GM21528 (cell line): ENCODE data around the gene KLF16.

Experiments
- ATAC-seq: cut with Tn5 transposase; IDR thresholded peaks from one replicate; pipeline ENCODE4 v1.9.1; 2021; ENCODE audit warnings: mild to moderate bottlenecking, moderate library complexity; ENCODE audit not compliant: unreplicated experiment, low FRiP score

The KLF16 gene

DNA sequence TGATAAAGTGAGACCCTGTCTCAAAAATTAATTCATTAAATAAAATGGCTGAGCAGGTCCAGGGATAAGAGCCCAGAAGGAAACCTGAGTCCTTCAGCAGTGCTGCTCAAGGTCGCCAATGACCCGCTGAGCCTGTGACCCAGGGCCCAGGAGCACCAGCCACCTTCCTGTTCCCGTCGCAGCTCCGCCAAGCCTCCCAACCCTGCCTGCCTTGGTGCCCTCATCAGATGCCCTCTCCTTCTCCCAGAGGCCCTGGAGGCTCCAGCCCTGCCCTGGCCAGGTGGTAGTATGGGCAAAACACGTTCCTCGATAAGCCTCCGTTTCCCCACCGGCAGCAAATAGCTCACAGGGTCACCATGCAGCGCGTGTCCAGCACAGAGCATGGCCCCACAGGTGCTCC, 17.7 kb downstream of the KLF16 start:
- no peak for ATAC-seq

DNA sequence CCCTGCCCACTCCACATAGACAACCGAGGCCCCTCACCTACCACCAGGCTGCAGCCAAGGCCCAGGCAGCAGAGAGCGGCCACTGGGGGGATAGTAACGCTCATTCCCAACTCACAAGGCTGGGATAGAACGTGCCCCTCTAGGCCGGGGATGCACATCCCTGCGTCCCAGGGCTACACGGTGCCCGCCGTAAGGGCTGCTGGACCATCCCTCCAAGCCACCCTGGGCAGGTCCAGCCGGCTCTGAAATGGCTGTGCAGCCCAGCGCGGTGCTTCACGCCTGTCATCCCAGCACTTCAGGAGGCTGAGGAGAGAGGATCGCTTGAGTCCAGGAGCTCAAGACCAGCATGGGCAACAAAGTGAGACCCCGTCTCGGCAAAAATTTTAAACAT, 18.3 kb downstream of the KLF16 start:
- ATAC-seq, result no peak

- no peak for ATAC-seq
Observed at GRCh38 chr19:1844513-1845124, 18.8 kb downstream of the KLF16 start.

GRCh38 chr19:1843646-1844394, 19.6 kb downstream of the KLF16 start:
- ATAC-seq, result no peak

- no peak for ATAC-seq
Observed at GRCh38 chr19:1843116-1843515, 20.3 kb downstream of the KLF16 start.

DNA sequence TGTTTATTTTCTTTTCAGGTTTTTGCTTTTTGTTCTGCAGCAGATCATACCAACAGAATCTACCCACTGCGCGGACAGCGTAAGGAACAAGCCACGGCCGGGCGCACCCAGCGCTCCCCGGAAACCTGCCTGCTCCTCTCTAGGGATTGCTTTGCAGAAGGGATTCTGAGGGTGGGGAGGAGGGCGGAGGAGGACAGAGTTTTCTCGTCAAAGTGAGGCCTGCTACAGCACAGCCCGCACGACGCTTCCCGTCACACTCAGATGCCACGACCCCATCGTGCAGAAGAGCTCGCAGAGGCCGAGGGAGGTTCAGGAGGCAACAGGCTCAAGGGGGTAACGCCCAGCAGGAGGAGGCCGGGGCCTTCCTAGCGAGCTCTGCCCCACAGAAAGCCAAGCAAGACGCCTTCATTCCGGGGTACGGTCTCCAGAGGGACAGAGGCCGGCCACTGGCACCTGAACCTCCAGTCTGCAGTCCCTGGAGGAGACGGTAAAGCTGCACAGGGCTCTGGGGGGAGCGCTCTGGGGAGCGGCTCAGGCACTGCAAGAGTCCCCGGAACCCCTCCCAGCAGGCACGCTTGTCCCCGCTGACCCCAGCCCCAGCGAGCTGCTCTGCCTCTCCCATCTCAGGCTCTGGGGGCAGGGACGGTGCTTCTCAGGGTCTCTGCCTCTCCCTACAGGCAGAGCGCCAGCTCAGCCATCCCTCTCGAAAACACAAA, 22.0 kb downstream of the KLF16 start:
- no peak for ATAC-seq

DNA sequence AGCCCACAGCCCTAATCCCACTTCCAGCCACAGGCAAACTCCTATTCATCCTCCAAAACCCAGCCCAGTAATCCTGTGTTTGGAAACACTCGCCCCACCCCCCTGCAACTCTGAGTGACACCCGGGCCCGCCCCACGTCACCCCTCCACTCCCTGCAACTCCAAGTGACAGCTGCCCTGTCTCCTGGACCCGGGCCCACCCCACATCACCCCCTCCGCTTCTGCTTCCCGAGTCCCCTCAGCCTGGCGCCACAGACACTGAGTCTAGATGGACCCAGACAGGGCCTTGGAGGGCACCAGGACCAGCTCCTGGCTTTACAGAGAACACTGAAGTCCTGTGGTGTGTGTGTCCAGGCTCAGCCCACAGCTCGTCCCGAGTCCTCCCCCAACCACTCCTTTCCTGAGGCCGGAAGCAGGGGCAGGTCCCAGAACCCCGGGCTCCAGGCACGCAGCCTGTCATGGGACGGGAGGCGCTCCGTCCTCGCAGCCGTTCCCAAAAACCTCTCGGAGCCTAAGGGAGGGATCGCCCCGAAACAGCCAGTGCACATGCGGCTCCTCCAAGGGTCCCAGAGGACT, 22.8 kb downstream of the KLF16 start:
- no peak for ATAC-seq

GRCh38 chr19:1839658-1840540, 23.5 kb downstream of the KLF16 start:
- ATAC-seq, result no peak

GRCh38 chr19:1837625-1838105, 25.7 kb downstream of the KLF16 start:
- no peak for ATAC-seq

- ATAC-seq, result no peak
Observed at GRCh38 chr19:1837222-1837565, 26.2 kb downstream of the KLF16 start.

DNA sequence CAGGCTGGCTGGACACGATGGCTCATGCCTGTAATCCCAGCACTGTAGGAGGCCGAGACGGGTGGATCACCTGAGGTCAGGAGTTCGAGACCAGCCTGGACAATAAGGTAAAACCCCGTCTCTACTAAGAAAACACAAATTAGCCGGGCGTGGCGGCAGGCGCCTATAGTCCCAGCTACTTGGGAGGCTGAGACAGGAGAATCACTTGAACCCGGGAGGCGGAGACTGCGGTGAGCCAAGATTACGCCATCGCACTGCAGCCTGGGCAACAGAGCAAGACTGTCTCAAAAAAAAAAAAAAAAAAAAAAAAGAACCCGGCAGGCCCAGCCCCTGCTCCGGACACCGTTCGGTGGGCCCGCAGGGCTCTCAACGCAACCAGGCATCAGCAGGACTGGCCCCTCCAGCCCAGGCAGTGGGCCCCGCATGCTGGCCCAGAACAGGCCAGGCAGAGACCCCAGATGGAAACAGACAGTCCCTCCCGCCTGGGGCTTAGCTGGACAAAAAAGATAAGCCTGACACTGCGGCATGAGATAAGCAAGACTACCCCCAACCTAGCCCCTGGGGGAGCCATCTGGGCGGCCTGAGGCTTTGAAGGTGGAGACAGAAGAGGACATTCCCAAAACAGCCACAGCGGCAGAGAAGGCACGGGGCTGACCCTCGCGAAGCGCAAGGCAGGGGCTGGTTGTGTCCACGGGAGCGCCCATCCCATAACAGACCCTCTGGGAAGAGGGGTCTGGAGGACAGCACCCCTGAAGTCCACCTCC, 26.7 kb downstream of the KLF16 start:
- ATAC-seq, result no peak

- no peak for ATAC-seq
Observed at GRCh38 chr19:1833540-1833939, 29.8 kb downstream of the KLF16 start.

GRCh38 chr19:1832046-1832663, 31.2 kb downstream of the KLF16 start:
- ATAC-seq, result no peak

DNA sequence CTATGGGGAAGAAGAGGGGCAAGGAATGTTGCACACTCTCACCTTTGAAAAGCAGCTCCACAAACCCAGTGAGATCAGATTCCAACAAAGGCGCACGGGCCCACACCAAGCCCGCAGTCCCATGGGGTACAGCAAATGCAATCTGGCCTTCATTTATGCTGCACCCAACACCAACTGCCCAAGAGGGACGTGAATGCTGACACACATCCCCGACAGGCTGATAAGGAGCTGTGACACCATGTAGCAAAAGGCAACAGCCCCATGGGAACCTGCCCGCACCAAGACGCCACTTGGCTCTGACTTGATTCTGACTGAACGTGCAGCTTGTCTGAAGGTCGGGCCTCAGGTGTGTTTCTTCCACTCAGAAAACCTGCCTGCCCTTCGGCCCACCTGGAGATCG, 32.4 kb downstream of the KLF16 start:
- no peak for ATAC-seq

- no peak for ATAC-seq
Observed at GRCh38 chr19:1830568-1830967, 32.8 kb downstream of the KLF16 start.

DNA sequence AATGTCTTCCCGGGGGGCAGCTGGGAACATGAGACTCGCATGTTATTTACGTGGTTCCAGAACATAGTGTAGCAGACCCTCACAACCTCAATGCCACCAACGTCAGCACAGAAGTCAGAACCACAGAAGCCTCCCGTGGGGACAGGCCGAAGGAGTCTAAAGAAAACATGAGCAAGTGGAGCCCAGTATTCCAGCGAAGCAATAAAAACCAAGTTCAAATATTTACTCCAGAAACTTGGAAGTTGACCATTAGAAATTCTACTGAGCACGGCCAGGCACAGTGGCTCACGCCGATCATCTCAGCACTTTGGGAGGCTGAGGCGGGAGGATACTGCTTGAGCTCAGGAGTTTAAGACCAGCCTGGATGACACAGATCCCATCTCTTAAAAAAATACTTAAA, 33.4 kb downstream of the KLF16 start:
- no peak for ATAC-seq

- no peak for ATAC-seq
Observed at GRCh38 chr19:1828279-1829238, 34.8 kb downstream of the KLF16 start.
